Epithelial cell of proximal tubule (primary cell): ENCODE data around the gene FAM47B. TPM values are rescaled to one million over a fixed set of nuclear protein-coding genes. Genes with fewer than 3 reads are reported as not detected.

Experiments
- DNase-seq: peaks from one replicate; pipeline ENCODE4 v3.0.0-alpha.2; 2011; ENCODE audit warnings: low read depth
- H3K4me3 ChIP-seq: 2 replicates; pipeline ENCODE4 v1.5.1; 2011; ENCODE audit warnings: low read depth, mild to moderate bottlenecking, low read length
- CTCF ChIP-seq: conservative IDR thresholded peaks from 2 replicates; pipeline ENCODE4 v1.5.1; 2012; ENCODE audit warnings: low read depth, mild to moderate bottlenecking, low read length
- total RNA-seq: library from RNA; depleted of rRNA; stranded (reverse); fragments of >200 nt; gene quantifications from 2 replicates; pipeline ENCODE4 v1.2.3, GENCODE V29; 2015

Gene FAM47B
- not detected in 2 replicates for total RNA-seq

GRCh38 chrX:34942496-34942895, at the start of gene FAM47B:
FAM47B (plus strand) TSS chrX:34942796; CDS start chrX:34942832, 36 bp downstream.
- no peak for TF ChIP-seq CTCF
- DNase-seq, result no peak

GRCh38 chrX:34893741-34894140, 48.9 kb upstream of the FAM47B start:
- DNase-seq, result no peak

More at GRCh38 chrX:34942496-34942895, at the start of gene FAM47B:
- no peak within 1 kb of the TSS for H3K4me3 ChIP-seq

GRCh38 chrX:34900691-34901090, 41.9 kb upstream of the FAM47B start:
- H3K4me3 ChIP-seq, result no peak overlapping the region
- no peak for DNase-seq
- TF ChIP-seq CTCF, result no peak

More at GRCh38 chrX:34893741-34894140, 48.9 kb upstream of the FAM47B start:
- TF ChIP-seq CTCF, result peak; percentile 40
- no peak overlapping the region for H3K4me3 ChIP-seq

- H3K4me3 ChIP-seq, result no peak overlapping the region
- no peak for TF ChIP-seq CTCF
- DNase-seq, result no peak
Measured at GRCh38 chrX:34901761-34902160, 40.8 kb upstream of the FAM47B start.

GRCh38 chrX:34903316-34903715, 39.3 kb upstream of the FAM47B start:
- H3K4me3 ChIP-seq, result no peak overlapping the region
- TF ChIP-seq CTCF, result no peak
- DNase-seq, result no peak

GRCh38 chrX:34909151-34909550, 33.4 kb upstream of the FAM47B start:
- DNase-seq, result no peak
- no peak for TF ChIP-seq CTCF

GRCh38 chrX:34915463-34916225, 27.0 kb upstream of the FAM47B start:
- no peak for TF ChIP-seq CTCF
- H3K4me3 ChIP-seq, result no peak overlapping the region
- no peak for DNase-seq

More at GRCh38 chrX:34909151-34909550, 33.4 kb upstream of the FAM47B start:
- H3K4me3 ChIP-seq, result no peak overlapping the region
